ENCODE results near the gene METTL14.

METTL14 gene

DNA sequence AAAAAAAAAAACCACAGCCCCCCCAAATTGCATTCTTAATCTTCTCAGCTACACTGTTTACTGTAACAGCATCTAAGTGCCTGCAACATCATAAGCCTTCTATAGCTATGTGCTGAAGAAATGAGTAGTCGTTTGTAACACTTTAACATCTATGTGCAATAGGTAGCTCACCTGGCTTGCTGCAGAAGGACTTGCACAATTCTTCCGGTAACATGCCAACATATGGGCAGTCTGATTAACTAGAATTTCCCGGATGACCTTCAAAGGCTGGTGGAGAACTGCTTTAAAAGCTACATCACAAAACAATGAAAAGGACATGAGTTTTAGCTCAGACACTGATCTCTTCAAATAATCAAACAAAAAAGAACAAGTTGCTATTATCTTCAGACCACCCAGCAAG lies 52.9 kb downstream of the METTL14 start:
- no peak for TF ChIP-seq EZH2phosphoT487 (IDR thresholded peaks at IDR 0.05; ENCODE audit: borderline replicate concordance)
- TF ChIP-seq, protein P1, sequence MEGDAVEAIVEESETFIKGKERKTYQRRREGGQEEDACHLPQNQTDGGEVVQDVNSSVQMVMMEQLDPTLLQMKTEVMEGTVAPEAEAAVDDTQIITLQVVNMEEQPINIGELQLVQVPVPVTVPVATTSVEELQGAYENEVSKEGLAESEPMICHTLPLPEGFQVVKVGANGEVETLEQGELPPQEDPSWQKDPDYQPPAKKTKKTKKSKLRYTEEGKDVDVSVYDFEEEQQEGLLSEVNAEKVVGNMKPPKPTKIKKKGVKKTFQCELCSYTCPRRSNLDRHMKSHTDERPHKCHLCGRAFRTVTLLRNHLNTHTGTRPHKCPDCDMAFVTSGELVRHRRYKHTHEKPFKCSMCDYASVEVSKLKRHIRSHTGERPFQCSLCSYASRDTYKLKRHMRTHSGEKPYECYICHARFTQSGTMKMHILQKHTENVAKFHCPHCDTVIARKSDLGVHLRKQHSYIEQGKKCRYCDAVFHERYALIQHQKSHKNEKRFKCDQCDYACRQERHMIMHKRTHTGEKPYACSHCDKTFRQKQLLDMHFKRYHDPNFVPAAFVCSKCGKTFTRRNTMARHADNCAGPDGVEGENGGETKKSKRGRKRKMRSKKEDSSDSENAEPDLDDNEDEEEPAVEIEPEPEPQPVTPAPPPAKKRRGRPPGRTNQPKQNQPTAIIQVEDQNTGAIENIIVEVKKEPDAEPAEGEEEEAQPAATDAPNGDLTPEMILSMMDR (conservative IDR thresholded peaks at IDR 0.05; ENCODE audit: low read length) = no peak
- Histone ChIP-seq H3K4me3 (ENCODE audit: low read length, poor library complexity, severe bottlenecking) (no peak overlapping the region), H2AFZ (ENCODE audit: low read length) (no peak overlapping the region), H3K4me2 (ENCODE audit: low read depth, low read length, poor library complexity, severe bottlenecking) (no peak overlapping the region), H3K27me3 (ENCODE audit: insufficient read depth, low read length, poor library complexity, severe bottlenecking) (no peaks in the 10 kb centered on the region), H3K36me3 (ENCODE audit: insufficient read depth, low read length) (peaks cover 42% of the 10 kb centered on the region), H3K9me3 (ENCODE audit: insufficient read depth, low read depth, low read length) (no peaks in the 10 kb centered on the region), H4K20me1 (ENCODE audit: insufficient read depth, low read length, poor library complexity, severe bottlenecking) (no peaks in the 10 kb centered on the region), H3K79me2 (ENCODE audit: insufficient read depth, low read length) (no peaks in the 10 kb centered on the region), H3K9me2 (replicated peaks; ENCODE audit: low read depth, low read length) (no peaks in the 10 kb centered on the region), H3K9ac (ENCODE audit: low read depth, low read length, poor library complexity, severe bottlenecking) (no peak overlapping the region), H3K4me1 (ENCODE audit: insufficient read depth, low read length, poor library complexity, severe bottlenecking) (no peaks in the 10 kb centered on the region), H3F3A (ENCODE audit: low read depth) (no peaks in the 10 kb centered on the region)

- H2AFZ ChIP-seq (ENCODE audit: low read length) = no peak overlapping the region
- peaks cover 50% of the 10 kb centered on the region for H3K36me3 ChIP-seq (ENCODE audit: insufficient read depth, low read length)
- H4K20me1 ChIP-seq (ENCODE audit: insufficient read depth, low read length, poor library complexity, severe bottlenecking) = no peaks in the 10 kb centered on the region
- H3K9me2 ChIP-seq (replicated peaks; ENCODE audit: low read depth, low read length) = no peaks in the 10 kb centered on the region
- no peaks in the 10 kb centered on the region for H3F3A ChIP-seq (ENCODE audit: low read depth)
- no peak overlapping the region for H3K4me2 ChIP-seq (ENCODE audit: low read depth, low read length, poor library complexity, severe bottlenecking)
- H3K27me3 ChIP-seq (ENCODE audit: insufficient read depth, low read length, poor library complexity, severe bottlenecking) = no peaks in the 10 kb centered on the region
- no peaks in the 10 kb centered on the region for H3K79me2 ChIP-seq (ENCODE audit: insufficient read depth, low read length)
- no peaks in the 10 kb centered on the region for H3K9me3 ChIP-seq (ENCODE audit: insufficient read depth, low read depth, low read length)
- no peak overlapping the region for H3K9ac ChIP-seq (ENCODE audit: low read depth, low read length, poor library complexity, severe bottlenecking)
- no peak for TF ChIP-seq EZH2phosphoT487 (IDR thresholded peaks at IDR 0.05; ENCODE audit: borderline replicate concordance)
- TF ChIP-seq, protein P1 (conservative IDR thresholded peaks at IDR 0.05; ENCODE audit: low read length) = no peak
- no peaks in the 10 kb centered on the region for H3K4me1 ChIP-seq (ENCODE audit: insufficient read depth, low read length, poor library complexity, severe bottlenecking)
- no peak overlapping the region for H3K4me3 ChIP-seq (ENCODE audit: low read length, poor library complexity, severe bottlenecking)
Observed at GRCh38 chr4:118739022-118739713, 54.0 kb downstream of the METTL14 start.

DNA sequence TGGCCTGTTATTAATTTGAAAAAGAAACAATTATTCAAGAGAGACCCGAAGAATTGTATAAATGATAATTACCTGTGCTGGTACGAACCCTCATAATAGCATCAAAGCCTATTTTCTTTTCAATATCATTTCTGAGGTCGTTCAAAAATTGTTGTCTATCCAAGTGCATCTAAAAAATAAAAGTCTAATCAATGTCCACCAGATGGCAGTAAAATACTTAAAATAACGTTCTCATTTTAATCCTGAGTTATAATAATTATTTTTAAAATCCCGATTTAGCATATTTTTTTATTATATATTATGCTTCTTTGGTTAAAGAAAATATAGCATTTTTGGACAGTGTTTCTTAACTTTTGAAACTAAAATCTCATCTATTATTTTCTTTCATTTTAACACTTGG lies 55.7 kb downstream of the METTL14 start:
- no peak overlapping the region for H3K9ac ChIP-seq (ENCODE audit: low read depth, low read length, poor library complexity, severe bottlenecking)
- H3K4me2 ChIP-seq (ENCODE audit: low read depth, low read length, poor library complexity, severe bottlenecking) = no peak overlapping the region
- H3F3A ChIP-seq (ENCODE audit: low read depth) = no peaks in the 10 kb centered on the region
- H4K20me1 ChIP-seq (ENCODE audit: insufficient read depth, low read length, poor library complexity, severe bottlenecking) = no peaks in the 10 kb centered on the region
- TF ChIP-seq, protein P1 (conservative IDR thresholded peaks at IDR 0.05; ENCODE audit: low read length) = peak; percentile 53
- TF ChIP-seq EZH2phosphoT487 (IDR thresholded peaks at IDR 0.05; ENCODE audit: borderline replicate concordance) = no peak
- peaks cover 55% of the 10 kb centered on the region for H3K36me3 ChIP-seq (ENCODE audit: insufficient read depth, low read length)
- no peaks in the 10 kb centered on the region for H3K79me2 ChIP-seq (ENCODE audit: insufficient read depth, low read length)
- no peaks in the 10 kb centered on the region for H3K27me3 ChIP-seq (ENCODE audit: insufficient read depth, low read length, poor library complexity, severe bottlenecking)
- H3K9me3 ChIP-seq (ENCODE audit: insufficient read depth, low read depth, low read length) = no peaks in the 10 kb centered on the region
- no peaks in the 10 kb centered on the region for H3K4me1 ChIP-seq (ENCODE audit: insufficient read depth, low read length, poor library complexity, severe bottlenecking)
- no peaks in the 10 kb centered on the region for H3K9me2 ChIP-seq (replicated peaks; ENCODE audit: low read depth, low read length)
- H3K4me3 ChIP-seq (ENCODE audit: low read length, poor library complexity, severe bottlenecking) = no peak overlapping the region
- H2AFZ ChIP-seq (ENCODE audit: low read length) = no peak overlapping the region
